Measurements from ENCODE around the gene POLR2A. TPM values are rescaled to one million over a fixed set of nuclear protein-coding genes. Genes with fewer than 3 reads are reported as not detected.

POLR2A gene
- total and polyA plus RNA-seq, 2 of the 4 experiments (the other 2 are of a cell fraction), result 54.0 to 56.6 TPM

DNA sequence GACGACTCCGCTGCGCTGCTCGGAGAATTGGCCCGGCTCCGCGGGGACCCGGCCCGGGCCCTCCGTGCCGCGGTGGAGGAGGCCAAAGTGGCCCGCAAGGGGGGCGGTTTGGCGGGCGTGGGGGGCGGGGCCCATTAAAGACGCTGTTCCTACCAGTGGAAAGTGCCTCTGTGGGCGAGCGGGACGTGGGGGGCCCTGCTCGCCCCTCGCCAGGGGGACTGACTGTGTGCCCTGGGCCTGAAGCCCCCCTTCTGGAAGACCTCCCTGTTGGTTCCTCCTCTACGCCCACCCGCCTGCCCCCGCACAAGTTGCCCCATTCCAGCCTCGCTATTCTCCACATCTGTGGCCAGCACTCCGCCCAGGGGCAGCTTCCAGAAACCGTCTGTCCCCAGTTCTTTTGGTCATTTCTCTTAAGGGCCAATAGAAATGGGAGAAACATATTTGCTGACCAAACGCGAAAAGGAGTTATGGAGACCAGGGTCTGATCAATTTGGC is 46.8 kb upstream of the POLR2A start:
- dilution Hi-C loops (cut with HindIII; ENCODE audit: low sequenced_read_pairs, unreplicated experiment), result no loop called here
- H4K20me1 ChIP-seq (ENCODE audit: insufficient read depth, low read length), result peaks cover 3% of the 10 kb centered on the region; the same call in 1 of the 2 replicates
- no peak overlapping the region for H2AK5ac ChIP-seq (ENCODE audit: low read depth, low read length)
- no peaks in the 10 kb centered on the region for H3K9me3 ChIP-seq (ENCODE audit: control insufficient read depth, insufficient read depth, low read length)
- H2BK120ac ChIP-seq (ENCODE audit: low read depth, low read length), result no peak overlapping the region
- no TSS peak for BruUV-seq (replicated peaks)
- intact Hi-C loops (cut with micrococcal nuclease), result loop anchor here (1.0 to 5.0 kb wide), 4 partner anchors 33 to 124 kb away; partner anchors contain the start of genes KCTD11, SENP3 and TMEM256
- H3K18ac ChIP-seq (ENCODE audit: low read depth, low read length), result no peak overlapping the region
- peaks cover 0 to 2% of the 10 kb centered on the region in 2 experiments; a peak in 1 of 4 replicates for H3K79me1 ChIP-seq (ENCODE audit: low read depth in 1 of 2, low read length in 2 of 2)
- H3K9ac ChIP-seq (ENCODE audit: low read depth, low read length), result no peak overlapping the region
- no peaks in the 10 kb centered on the region for H3K36me3 ChIP-seq (ENCODE audit: control insufficient read depth, insufficient read depth, low read length)
- H2BK15ac ChIP-seq (ENCODE audit: low read depth, low read length), result no peak overlapping the region
- CTCF ChIA-PET, result interaction anchor here (0.6 to 1.9 kb wide), 7 partner anchors 8 to 162 kb away, joined by 3 to 12 read pairs (median 6); partner anchors contain the start of genes SENP3 and SPEM2
- in situ Hi-C loops (cut with MboI; ENCODE audit: low sequenced_read_pairs), result no loop called here
- no peak overlapping the region for H3K56ac ChIP-seq (ENCODE audit: extremely low read depth, insufficient read depth, low read length)
- no peak overlapping the region for H2AK9ac ChIP-seq (replicated peaks; ENCODE audit: low read depth, low read length, poor library complexity)
- no peak overlapping the region for H2BK5ac ChIP-seq (ENCODE audit: low read depth, low read length, poor library complexity, severe bottlenecking)
- POLR2A ChIA-PET (ENCODE audit: unreplicated experiment), result interaction anchor here (0.5 kb wide), 1 partner anchor 31 kb away, joined by 8 read pairs; no protein-coding TSS in a partner anchor
- H4K8ac ChIP-seq (ENCODE audit: low read depth in 2 of 2, low read length in 2 of 2), result no peak overlapping the region
- DNase-seq (no peak), ATAC-seq (ENCODE audit: low read depth) (no peak)
- no peak overlapping the region for H3K27ac ChIP-seq (ENCODE audit: insufficient read depth, low read length)
- H3K14ac ChIP-seq (replicated peaks; ENCODE audit: low read depth, low read length), result no peak overlapping the region
- no peaks in the 10 kb centered on the region for H3K9me1 ChIP-seq (ENCODE audit: insufficient read depth, low read length)
- H3K4me2 ChIP-seq (ENCODE audit: low read depth, low read length), result peak overlapping the region; percentile 84
- peaks cover 34% of the 10 kb centered on the region for H3K27me3 ChIP-seq (ENCODE audit: control insufficient read depth, insufficient read depth, low read length)
- no peak overlapping the region for H2BK20ac ChIP-seq (ENCODE audit: low read depth, low read length)
- peak overlapping the region; percentile 81 for H2AFZ ChIP-seq (replicated peaks; ENCODE audit: low read length, poor library complexity)
- peak overlapping the region; percentile 30 for H3K4me3 ChIP-seq (ENCODE audit: insufficient read depth, low read depth, low read length)
- H3K4ac ChIP-seq (ENCODE audit: low read depth, low read length), result no peak overlapping the region
- no peak overlapping the region for H3K23ac ChIP-seq (ENCODE audit: low read depth, low read length)
- peaks cover 8% of the 10 kb centered on the region for H3K4me1 ChIP-seq (ENCODE audit: control insufficient read depth, insufficient read depth, low read length)
- TF ChIP-seq MXI1 (IDR thresholded peaks at IDR 0.05; ENCODE audit: borderline replicate concordance, low read depth, low read length), result no peak
- TF ChIP-seq RAD21 (IDR thresholded peaks at IDR 0.05; ENCODE audit: low read length), result no peak
- TF ChIP-seq RCOR1 (IDR thresholded peaks at IDR 0.05; ENCODE audit: insufficient replicate concordance, low read length), result no peak
- no peak for TF ChIP-seq FOS (IDR thresholded peaks at IDR 0.05; ENCODE audit: low read depth, low read length)
- no peak for TF ChIP-seq POLR2A (IDR thresholded peaks at IDR 0.05; ENCODE audit: low read depth, low read length)
- TF ChIP-seq MAZ (IDR thresholded peaks at IDR 0.05; ENCODE audit: borderline replicate concordance, low read depth, low read length), result no peak
- no peak for TF ChIP-seq NFE2L2 (IDR thresholded peaks at IDR 0.05; ENCODE audit: low read depth, low read length)
- no peak for TF ChIP-seq MAFK (IDR thresholded peaks at IDR 0.05; ENCODE audit: low read depth, low read length)
- no peak for TF ChIP-seq BHLHE40 (IDR thresholded peaks at IDR 0.05; ENCODE audit: low read depth, low read length)
- TF ChIP-seq, protein P1, sequence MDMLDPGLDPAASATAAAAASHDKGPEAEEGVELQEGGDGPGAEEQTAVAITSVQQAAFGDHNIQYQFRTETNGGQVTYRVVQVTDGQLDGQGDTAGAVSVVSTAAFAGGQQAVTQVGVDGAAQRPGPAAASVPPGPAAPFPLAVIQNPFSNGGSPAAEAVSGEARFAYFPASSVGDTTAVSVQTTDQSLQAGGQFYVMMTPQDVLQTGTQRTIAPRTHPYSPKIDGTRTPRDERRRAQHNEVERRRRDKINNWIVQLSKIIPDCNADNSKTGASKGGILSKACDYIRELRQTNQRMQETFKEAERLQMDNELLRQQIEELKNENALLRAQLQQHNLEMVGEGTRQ (IDR thresholded peaks at IDR 0.05; ENCODE audit: low read depth, low read length), result no peak
- TF ChIP-seq CHD1 (IDR thresholded peaks at IDR 0.05; ENCODE audit: low read depth, low read length), result no peak
- H4K91ac ChIP-seq (ENCODE audit: insufficient read depth, low read depth, low read length), result no peak overlapping the region
- 5% methylated on average over 8 of the region's 31 CpGs; no CpG with 5 or more reads in 1 of the 2 experiments for WGBS, 2 experiments (ENCODE audit: extremely low coverage in 2 of 2, insufficient read length in 1 of 2)
- H4K5ac ChIP-seq (ENCODE audit: low read depth, low read length), result no peak overlapping the region
